HL-60 (cell line): ENCODE data around the gene PRDM11.

Experiments
- POLR2AphosphoS5 ChIP-seq: IDR thresholded peaks from 2 replicates; pipeline ENCODE4 v1.6.1; 2012; ENCODE audit warnings: low read depth
- SPI1 ChIP-seq: IDR thresholded peaks from 2 replicates; pipeline ENCODE4 v1.6.1; 2012; ENCODE audit warnings: low read depth, mild to moderate bottlenecking, borderline replicate concordance
- TF ChIP-seq, protein P1 (sequence below): IDR thresholded peaks from one replicate; pipeline ENCODE4 v1.5.1; 2011; ENCODE audit warnings: low read length, control low read depth, inconsistent platforms; ENCODE audit not compliant: insufficient read depth
- TF ChIP-seq, protein P2 (sequence below): IDR thresholded peaks from 2 replicates; pipeline ENCODE4 v1.6.1; 2012; ENCODE audit warnings: low read depth; ENCODE audit not compliant: insufficient replicate concordance

- TF ChIP-seq, protein P1, sequence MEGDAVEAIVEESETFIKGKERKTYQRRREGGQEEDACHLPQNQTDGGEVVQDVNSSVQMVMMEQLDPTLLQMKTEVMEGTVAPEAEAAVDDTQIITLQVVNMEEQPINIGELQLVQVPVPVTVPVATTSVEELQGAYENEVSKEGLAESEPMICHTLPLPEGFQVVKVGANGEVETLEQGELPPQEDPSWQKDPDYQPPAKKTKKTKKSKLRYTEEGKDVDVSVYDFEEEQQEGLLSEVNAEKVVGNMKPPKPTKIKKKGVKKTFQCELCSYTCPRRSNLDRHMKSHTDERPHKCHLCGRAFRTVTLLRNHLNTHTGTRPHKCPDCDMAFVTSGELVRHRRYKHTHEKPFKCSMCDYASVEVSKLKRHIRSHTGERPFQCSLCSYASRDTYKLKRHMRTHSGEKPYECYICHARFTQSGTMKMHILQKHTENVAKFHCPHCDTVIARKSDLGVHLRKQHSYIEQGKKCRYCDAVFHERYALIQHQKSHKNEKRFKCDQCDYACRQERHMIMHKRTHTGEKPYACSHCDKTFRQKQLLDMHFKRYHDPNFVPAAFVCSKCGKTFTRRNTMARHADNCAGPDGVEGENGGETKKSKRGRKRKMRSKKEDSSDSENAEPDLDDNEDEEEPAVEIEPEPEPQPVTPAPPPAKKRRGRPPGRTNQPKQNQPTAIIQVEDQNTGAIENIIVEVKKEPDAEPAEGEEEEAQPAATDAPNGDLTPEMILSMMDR, result no peak
- TF ChIP-seq POLR2AphosphoS5, result no peak
- TF ChIP-seq, protein P2, sequence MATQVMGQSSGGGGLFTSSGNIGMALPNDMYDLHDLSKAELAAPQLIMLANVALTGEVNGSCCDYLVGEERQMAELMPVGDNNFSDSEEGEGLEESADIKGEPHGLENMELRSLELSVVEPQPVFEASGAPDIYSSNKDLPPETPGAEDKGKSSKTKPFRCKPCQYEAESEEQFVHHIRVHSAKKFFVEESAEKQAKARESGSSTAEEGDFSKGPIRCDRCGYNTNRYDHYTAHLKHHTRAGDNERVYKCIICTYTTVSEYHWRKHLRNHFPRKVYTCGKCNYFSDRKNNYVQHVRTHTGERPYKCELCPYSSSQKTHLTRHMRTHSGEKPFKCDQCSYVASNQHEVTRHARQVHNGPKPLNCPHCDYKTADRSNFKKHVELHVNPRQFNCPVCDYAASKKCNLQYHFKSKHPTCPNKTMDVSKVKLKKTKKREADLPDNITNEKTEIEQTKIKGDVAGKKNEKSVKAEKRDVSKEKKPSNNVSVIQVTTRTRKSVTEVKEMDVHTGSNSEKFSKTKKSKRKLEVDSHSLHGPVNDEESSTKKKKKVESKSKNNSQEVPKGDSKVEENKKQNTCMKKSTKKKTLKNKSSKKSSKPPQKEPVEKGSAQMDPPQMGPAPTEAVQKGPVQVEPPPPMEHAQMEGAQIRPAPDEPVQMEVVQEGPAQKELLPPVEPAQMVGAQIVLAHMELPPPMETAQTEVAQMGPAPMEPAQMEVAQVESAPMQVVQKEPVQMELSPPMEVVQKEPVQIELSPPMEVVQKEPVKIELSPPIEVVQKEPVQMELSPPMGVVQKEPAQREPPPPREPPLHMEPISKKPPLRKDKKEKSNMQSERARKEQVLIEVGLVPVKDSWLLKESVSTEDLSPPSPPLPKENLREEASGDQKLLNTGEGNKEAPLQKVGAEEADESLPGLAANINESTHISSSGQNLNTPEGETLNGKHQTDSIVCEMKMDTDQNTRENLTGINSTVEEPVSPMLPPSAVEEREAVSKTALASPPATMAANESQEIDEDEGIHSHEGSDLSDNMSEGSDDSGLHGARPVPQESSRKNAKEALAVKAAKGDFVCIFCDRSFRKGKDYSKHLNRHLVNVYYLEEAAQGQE, result no peak
- no peak for TF ChIP-seq SPI1
Measured at GRCh38 chr11:45212566-45213315, 66.3 kb downstream of the PRDM11 start.
